Caco-2 (cell line): ENCODE data around the gene NAGK. TPM values are rescaled to one million over a fixed set of nuclear protein-coding genes. Genes with fewer than 3 reads are reported as not detected.

Experiments
- BruUV-seq: library from RNA; stranded (reverse); fragments of 400-500 nt; replicated peaks from 2 replicates; lab custom pipeline; 2021; lab: Mats Ljungman, UMichigan
- CTCF ChIA-PET: fragments of 300-600 bp; sonication (Branson Sonifier 250); formaldehyde crosslinking; loops from one replicate; lab custom pipeline; 2022; ENCODE audit warnings: antibody characterized with exemption; lab: Charles Lee
- POLR2A ChIA-PET: fragments of 300-600 bp; sonication (Branson Sonifier 250); formaldehyde crosslinking; loops from one replicate; lab custom pipeline; 2022; ENCODE audit warnings: antibody characterized with exemption; lab: Charles Lee
- DNase-seq, 2 experiments: peaks; one replicate each; pipeline versions ENCODE4 v3.0.0 to v3.0.0-alpha.2; 2020 to 2022
- H3K27me3 ChIP-seq: replicated peaks from 2 replicates; pipeline ENCODE4 v1.6.0; 2011; ENCODE audit warnings: low read length; ENCODE audit not compliant: control insufficient read depth, insufficient read depth
- H3K36me3 ChIP-seq: 2 replicates; pipeline ENCODE4 v1.5.1; 2011; ENCODE audit warnings: low read length; ENCODE audit not compliant: control insufficient read depth, insufficient read depth
- H3K4me1 ChIP-seq: fragments of 250-450 bp; sonication (Bioruptor Pico); 2 replicates; pipeline ENCODE4 v1.5.1; 2020; ENCODE audit warnings: mild to moderate bottlenecking
- H3K4me3 ChIP-seq: 2 replicates; pipeline ENCODE4 v1.5.1; 2011; ENCODE audit warnings: low read depth, mild to moderate bottlenecking, control low read depth, low read length
- H3K9me3 ChIP-seq: fragments of 250-450 bp; sonication (Bioruptor Pico); 2 replicates; pipeline ENCODE4 v1.5.1; 2020; ENCODE audit warnings: mild to moderate bottlenecking, moderate library complexity
- H3K27ac Mint-ChIP-seq: one replicate; pipeline ENCODE4 v1.8.0; 2022; ENCODE audit warnings: mixed read lengths; ENCODE audit not compliant: unreplicated experiment
- H3K27me3 Mint-ChIP-seq: one replicate; pipeline ENCODE4 v1.8.0; 2022; ENCODE audit warnings: mixed read lengths; ENCODE audit not compliant: insufficient read depth, unreplicated experiment
- H3K36me3 Mint-ChIP-seq: one replicate; pipeline ENCODE4 v1.8.0; 2022; ENCODE audit warnings: mild to moderate bottlenecking, mixed read lengths; ENCODE audit not compliant: insufficient read depth, unreplicated experiment
- H3K4me1 Mint-ChIP-seq: one replicate; pipeline ENCODE4 v1.8.0; 2022; ENCODE audit warnings: low read depth, mixed read lengths; ENCODE audit not compliant: unreplicated experiment
- H3K4me3 Mint-ChIP-seq: one replicate; pipeline ENCODE4 v1.8.0; 2022; ENCODE audit warnings: mild to moderate bottlenecking, moderate library complexity, mixed read lengths; ENCODE audit not compliant: unreplicated experiment
- H3K9me3 Mint-ChIP-seq: one replicate; pipeline ENCODE4 v1.8.0; 2022; ENCODE audit warnings: mixed read lengths; ENCODE audit not compliant: unreplicated experiment
- intact Hi-C: fragments of 100-400 bp; cut with micrococcal nuclease; formaldehyde crosslinking; loops from one replicate; pipeline ENCODE4 v1.10.0; 2022; ENCODE audit not compliant: unreplicated experiment
- total RNA-seq: library from RNA; stranded (reverse); gene quantifications from 2 replicates; pipeline ENCODE4 v1.2.3, GENCODE V29; 2022
- TF ChIP-seq, protein P1 (sequence below), 2 experiments: fragments of 200-600 bp in 1 of 2; IDR thresholded peaks; 1 replicate in 1 of 2; 2 replicates in 1 of 2; pipeline versions ENCODE4 v1.5.1 to v1.8.0; 2011 to 2022; ENCODE audit warnings: antibody characterized with exemption in 1 of 2, control low read depth in 1 of 2, inconsistent platforms in 1 of 2, low read depth in 1 of 2, low read length in 1 of 2, mild to moderate bottlenecking in 1 of 2, moderate library complexity in 1 of 2; ENCODE audit not compliant: insufficient read depth in 1 of 2, severe bottlenecking in 1 of 2, unreplicated experiment in 1 of 2

The NAGK gene
- total RNA-seq, 1 experiment from 2014 or later: 101 TPM

DNA sequence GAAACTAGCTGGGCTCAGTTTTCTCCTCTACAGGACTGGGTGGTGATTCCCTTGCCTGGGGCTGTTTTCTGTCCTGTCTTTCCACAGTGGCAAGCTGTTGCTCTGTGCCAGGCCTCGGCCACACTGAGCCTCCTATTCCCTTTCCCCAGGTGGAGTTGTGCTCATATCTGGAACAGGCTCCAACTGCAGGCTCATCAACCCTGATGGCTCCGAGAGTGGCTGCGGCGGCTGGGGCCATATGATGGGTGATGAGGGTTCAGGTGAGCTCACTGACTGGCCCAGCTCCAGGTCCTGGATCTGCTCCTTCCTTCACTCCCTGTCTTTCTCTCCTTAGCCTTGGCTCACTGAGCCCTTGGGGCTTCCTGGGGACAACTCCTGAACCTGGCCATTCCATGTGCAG lies 4.0 kb downstream of the NAGK start:
- no TSS peak for BruUV-seq
- ChIA-PET CTCF (no interaction called here), POLR2A (no interaction called here)
- Mint-ChIP-seq H3K27ac (no peak overlapping the region), H3K4me1 (peaks cover 10% of the 10 kb centered on the region), H3K27me3 (no peaks in the 10 kb centered on the region), H3K4me3 (no peak overlapping the region), H3K36me3 (peaks cover 52% of the 10 kb centered on the region), H3K9me3 (no peaks in the 10 kb centered on the region)
- intact Hi-C loops: no loop called here
- no peak for DNase-seq
- Histone ChIP-seq H3K27me3 (no peaks in the 10 kb centered on the region), H3K4me3 (no peak overlapping the region), H3K9me3 (no peaks in the 10 kb centered on the region), H3K36me3 (no peaks in the 10 kb centered on the region; the same call in 1 of the 2 replicates), H3K4me1 (no peaks in the 10 kb centered on the region)
- TF ChIP-seq, protein P1, sequence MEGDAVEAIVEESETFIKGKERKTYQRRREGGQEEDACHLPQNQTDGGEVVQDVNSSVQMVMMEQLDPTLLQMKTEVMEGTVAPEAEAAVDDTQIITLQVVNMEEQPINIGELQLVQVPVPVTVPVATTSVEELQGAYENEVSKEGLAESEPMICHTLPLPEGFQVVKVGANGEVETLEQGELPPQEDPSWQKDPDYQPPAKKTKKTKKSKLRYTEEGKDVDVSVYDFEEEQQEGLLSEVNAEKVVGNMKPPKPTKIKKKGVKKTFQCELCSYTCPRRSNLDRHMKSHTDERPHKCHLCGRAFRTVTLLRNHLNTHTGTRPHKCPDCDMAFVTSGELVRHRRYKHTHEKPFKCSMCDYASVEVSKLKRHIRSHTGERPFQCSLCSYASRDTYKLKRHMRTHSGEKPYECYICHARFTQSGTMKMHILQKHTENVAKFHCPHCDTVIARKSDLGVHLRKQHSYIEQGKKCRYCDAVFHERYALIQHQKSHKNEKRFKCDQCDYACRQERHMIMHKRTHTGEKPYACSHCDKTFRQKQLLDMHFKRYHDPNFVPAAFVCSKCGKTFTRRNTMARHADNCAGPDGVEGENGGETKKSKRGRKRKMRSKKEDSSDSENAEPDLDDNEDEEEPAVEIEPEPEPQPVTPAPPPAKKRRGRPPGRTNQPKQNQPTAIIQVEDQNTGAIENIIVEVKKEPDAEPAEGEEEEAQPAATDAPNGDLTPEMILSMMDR (IDR thresholded peaks at IDR 0.05; ENCODE audit: insufficient read depth in 1 of 2, low read depth in 1 of 2, low read length in 1 of 2, severe bottlenecking in 1 of 2, unreplicated experiment in 1 of 2): no peak

DNA sequence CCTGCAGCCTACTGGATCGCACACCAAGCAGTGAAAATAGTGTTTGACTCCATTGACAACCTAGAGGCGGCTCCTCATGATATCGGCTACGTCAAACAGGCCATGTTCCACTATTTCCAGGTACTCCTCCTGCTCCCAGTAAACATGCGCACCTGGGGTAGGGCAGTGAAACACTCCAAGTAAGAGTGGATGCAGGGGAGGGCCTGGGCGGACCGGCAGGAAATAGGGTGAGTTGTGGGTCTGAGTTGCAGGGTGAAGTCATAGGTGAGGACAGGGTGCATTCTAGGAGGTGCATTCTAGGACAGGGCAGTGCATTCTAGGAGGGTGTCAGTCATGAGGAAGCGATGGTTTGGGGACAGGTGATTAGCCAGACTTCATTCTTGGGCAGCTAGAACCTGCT lies 5.0 kb downstream of the NAGK start:
- H3K4me3 Mint-ChIP-seq: no peak overlapping the region
- peaks cover 46% of the 10 kb centered on the region for H3K36me3 Mint-ChIP-seq
- Histone ChIP-seq H3K27me3 (no peaks in the 10 kb centered on the region), H3K4me1 (no peaks in the 10 kb centered on the region), H3K36me3 (no peaks in the 10 kb centered on the region; the same call in 1 of the 2 replicates), H3K9me3 (no peaks in the 10 kb centered on the region), H3K4me3 (no peak overlapping the region)
- no TSS peak for BruUV-seq
- H3K9me3 Mint-ChIP-seq: no peaks in the 10 kb centered on the region
- H3K27me3 Mint-ChIP-seq: no peaks in the 10 kb centered on the region
- intact Hi-C loops: no loop called here
- ChIA-PET CTCF (no interaction called here), POLR2A (no interaction called here)
- TF ChIP-seq, protein P1 (IDR thresholded peaks at IDR 0.05; ENCODE audit: insufficient read depth in 1 of 2, low read depth in 1 of 2, low read length in 1 of 2, severe bottlenecking in 1 of 2, unreplicated experiment in 1 of 2): no peak
- DNase-seq: no peak
- H3K4me1 Mint-ChIP-seq: peaks cover 10% of the 10 kb centered on the region
- H3K27ac Mint-ChIP-seq: no peak overlapping the region

DNA sequence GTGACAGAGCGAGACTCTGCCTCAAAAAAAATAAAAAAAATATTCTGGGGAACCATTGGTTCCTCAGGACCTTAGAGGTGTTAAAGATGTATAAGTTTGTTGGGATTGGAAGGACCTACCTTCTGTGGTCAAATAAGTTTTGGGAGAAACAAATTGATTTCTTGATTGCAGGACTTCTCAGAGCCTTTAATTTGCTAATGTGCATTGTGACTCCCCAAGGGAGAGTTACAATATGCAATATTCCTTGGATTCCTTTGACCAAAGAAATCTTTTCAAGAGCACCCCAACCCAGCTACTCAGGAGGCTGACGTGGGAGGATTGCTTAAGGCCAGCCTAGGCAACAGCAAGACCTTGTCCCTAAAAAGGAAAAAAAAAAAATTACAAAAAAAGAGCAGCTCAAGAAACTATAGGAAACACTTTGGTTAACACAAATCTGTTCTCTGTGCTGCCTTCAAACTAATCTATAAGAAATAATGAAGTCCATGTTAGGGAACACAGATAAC lies 6.5 kb downstream of the NAGK start:
- Mint-ChIP-seq H3K9me3 (no peaks in the 10 kb centered on the region), H3K4me1 (peaks cover 4% of the 10 kb centered on the region), H3K27me3 (no peaks in the 10 kb centered on the region), H3K36me3 (peaks cover 36% of the 10 kb centered on the region), H3K4me3 (no peak overlapping the region), H3K27ac (no peak overlapping the region)
- TF ChIP-seq, protein P1 (IDR thresholded peaks at IDR 0.05; ENCODE audit: insufficient read depth in 1 of 2, low read depth in 1 of 2, low read length in 1 of 2, severe bottlenecking in 1 of 2, unreplicated experiment in 1 of 2): no peak
- H3K36me3 ChIP-seq: no peaks in the 10 kb centered on the region; the same call in 1 of the 2 replicates
- H3K27me3 ChIP-seq: no peaks in the 10 kb centered on the region
- CTCF ChIA-PET: no interaction called here
- no peaks in the 10 kb centered on the region for H3K9me3 ChIP-seq
- H3K4me1 ChIP-seq: no peaks in the 10 kb centered on the region
- DNase-seq: no peak
- no peak overlapping the region for H3K4me3 ChIP-seq
- no TSS peak for BruUV-seq
- POLR2A ChIA-PET: no interaction called here
- intact Hi-C loops: no loop called here
